ENCODE data around the gene ZNF665.
"Not testable (repeated sequence)": the region's sequence is repeated elsewhere in the genome, so short reads cannot be mapped to it uniquely, and the experiment has no call there.

DNA sequence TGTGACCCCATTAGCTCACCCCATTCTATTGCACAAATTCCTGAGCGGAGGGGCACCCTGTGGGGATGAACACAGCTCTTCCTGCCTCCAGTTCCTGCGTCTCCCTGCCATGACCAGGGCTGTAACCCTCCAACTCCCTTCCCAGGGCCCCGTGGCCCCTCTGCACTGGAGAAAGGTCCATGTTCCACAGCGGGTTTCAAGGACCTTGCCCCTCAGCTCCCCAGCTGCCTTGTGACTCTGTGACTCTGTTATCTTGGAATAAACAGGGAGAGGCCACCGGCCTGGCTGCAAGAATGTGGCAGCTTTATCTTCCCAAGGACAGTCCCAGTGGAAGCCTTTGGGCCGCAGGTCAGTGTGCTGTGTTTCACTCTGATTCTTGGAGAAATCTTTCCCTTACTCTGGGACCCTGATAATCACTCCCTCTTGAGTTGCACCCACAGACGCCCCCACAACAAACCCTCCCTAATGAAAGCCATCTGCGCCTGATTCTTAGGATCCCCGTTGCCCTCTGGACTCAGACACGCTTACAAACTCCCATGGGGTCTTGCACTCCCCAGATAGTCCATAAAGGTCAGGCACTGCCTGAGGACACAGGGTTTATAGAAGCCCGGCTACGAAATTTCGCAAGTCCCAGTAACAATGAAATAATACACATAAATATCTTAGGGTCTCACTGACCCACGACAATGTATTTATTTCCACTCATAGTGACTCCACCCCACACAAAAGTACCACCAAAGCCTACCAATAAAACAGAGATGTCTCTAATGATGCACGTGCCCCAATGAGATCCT is 66.2 kb downstream of the ZNF665 start:
- TF ChIP-seq CTCF (conservative IDR thresholded peaks at IDR 0.05; ENCODE audit: low read depth, low read length); EZH2 (IDR thresholded peaks at IDR 0.05; ENCODE audit: low read length, unreplicated experiment); EZH2phosphoT487 (IDR thresholded peaks at IDR 0.05; ENCODE audit: borderline replicate concordance, low read length): not testable (repeated sequence)
